Endothelial cell (in vitro differentiated cells): ENCODE results near the gene UGT1A9. TPM values are rescaled to one million over a fixed set of nuclear protein-coding genes. Genes with fewer than 3 reads are reported as not detected.
"Not testable (repeated sequence)": the region's sequence is repeated elsewhere in the genome, so short reads cannot be mapped to it uniquely, and the experiment has no call there.

ENCODE experiments used
- DNase-seq: peaks from one replicate; pipeline ENCODE4 v3.0.0; 2021; ENCODE audit warnings: low spot score
- H3K27ac Mint-ChIP-seq: one replicate; pipeline ENCODE4 v1.8.0; 2021; ENCODE audit warnings: mixed read lengths, inconsistent platforms; ENCODE audit not compliant: unreplicated experiment
- H3K27me3 Mint-ChIP-seq: one replicate; pipeline ENCODE4 v1.8.0; 2021; ENCODE audit warnings: mild to moderate bottlenecking, moderate library complexity, mixed read lengths, inconsistent platforms; ENCODE audit not compliant: unreplicated experiment
- H3K36me3 Mint-ChIP-seq: one replicate; pipeline ENCODE4 v1.8.0; 2021; ENCODE audit warnings: mild to moderate bottlenecking, low read depth, mixed read lengths, inconsistent platforms; ENCODE audit not compliant: unreplicated experiment
- H3K4me1 Mint-ChIP-seq: one replicate; pipeline ENCODE4 v1.8.0; 2021; ENCODE audit warnings: mild to moderate bottlenecking, mixed read lengths, inconsistent platforms; ENCODE audit not compliant: unreplicated experiment
- H3K4me3 Mint-ChIP-seq: one replicate; pipeline ENCODE4 v1.8.0; 2021; ENCODE audit warnings: mild to moderate bottlenecking, mixed read lengths, inconsistent platforms; ENCODE audit not compliant: unreplicated experiment
- H3K9me3 Mint-ChIP-seq: one replicate; pipeline ENCODE4 v1.8.0; 2021; ENCODE audit warnings: mixed read lengths, inconsistent platforms; ENCODE audit not compliant: unreplicated experiment
- CTCF ChIP-seq: fragments of 200-600 bp; sonication (generic); IDR thresholded peaks from one replicate; pipeline ENCODE4 v1.5.0; 2021; ENCODE audit warnings: antibody characterized with exemption; ENCODE audit not compliant: unreplicated experiment
- long read RNA-seq: library from polyadenylated mRNA; unstranded; transcript quantifications from one replicate; pipeline ENCODE4 v2.0.0, GENCODE V29; 2020; ENCODE audit not compliant: unreplicated experiment
- total RNA-seq: library from RNA; stranded (reverse); fragmentation: NEBNext Ultra II Directional; extraction: Animal tissue kit (Norgen Biotek cat#: 25700); gene quantifications from one replicate; pipeline ENCODE4 v1.2.1, GENCODE V29; 2021; ENCODE audit not compliant: unreplicated experiment

Gene UGT1A9
- total RNA-seq, result not detected
- long read RNA-seq, result 0 reads

- Mint-ChIP-seq H3K9me3 (no peaks in the 10 kb centered on the region), H3K4me3 (no peak within 1 kb of the TSS), H3K27ac (no peak within 1 kb of the TSS), H3K36me3 (no peaks in the 10 kb centered on the region), H3K27me3 (no peaks in the 10 kb centered on the region), H3K4me1 (no peaks in the 10 kb centered on the region)
- TF ChIP-seq CTCF, result no peak
- DNase-seq, result no peak
Measured at GRCh38 chr2:233671290-233672161, at the start of gene UGT1A9. Gene UGT1A9, plus strand, starts transcription at chr2:233671898. Its CDS starts 37 bp downstream, at chr2:233671935.

GRCh38 chr2:233627331-233628025 is 44.2 kb upstream of the UGT1A9 start:
- Mint-ChIP-seq H3K4me3 (no peak overlapping the region), H3K27me3 (peaks cover 1% of the 10 kb centered on the region), H3K9me3 (no peaks in the 10 kb centered on the region), H3K4me1 (no peaks in the 10 kb centered on the region), H3K36me3 (no peaks in the 10 kb centered on the region), H3K27ac (no peak overlapping the region)
- DNase-seq, result no peak
- no peak for TF ChIP-seq CTCF

GRCh38 chr2:233636306-233636705 is 35.4 kb upstream of the UGT1A9 start, which contains the start of gene UGT1A10:
Gene UGT1A10, plus strand, starts transcription at chr2:233636448. Its CDS starts 75 bp downstream, at chr2:233636523.
- not testable (repeated sequence) for DNase-seq, H3K4me1 Mint-ChIP-seq, H3K36me3 Mint-ChIP-seq, H3K27ac Mint-ChIP-seq, H3K27me3 Mint-ChIP-seq, H3K4me3 Mint-ChIP-seq, H3K9me3 Mint-ChIP-seq

- H3K9me3 Mint-ChIP-seq, result no peaks in the 10 kb centered on the region
- no peak overlapping the region for H3K4me3 Mint-ChIP-seq
- H3K36me3 Mint-ChIP-seq, result no peaks in the 10 kb centered on the region
- peaks cover 2% of the 10 kb centered on the region for H3K27me3 Mint-ChIP-seq
- no peak for TF ChIP-seq CTCF
- no peak overlapping the region for H3K27ac Mint-ChIP-seq
- no peaks in the 10 kb centered on the region for H3K4me1 Mint-ChIP-seq
- no peak for DNase-seq
Measured at GRCh38 chr2:233638836-233639235, 32.9 kb upstream of the UGT1A9 start.

- no peaks in the 10 kb centered on the region for H3K9me3 Mint-ChIP-seq
Measured at GRCh38 chr2:233639860-233640259, 31.8 kb upstream of the UGT1A9 start.

More at GRCh38 chr2:233639860-233640259, 31.8 kb upstream of the UGT1A9 start:
- H3K4me1 Mint-ChIP-seq, result no peaks in the 10 kb centered on the region
- H3K27me3 Mint-ChIP-seq, result no peaks in the 10 kb centered on the region
- H3K4me3 Mint-ChIP-seq, result no peak overlapping the region
- H3K27ac Mint-ChIP-seq, result no peak overlapping the region
- no peak for TF ChIP-seq CTCF
- DNase-seq, result no peak
- no peaks in the 10 kb centered on the region for H3K36me3 Mint-ChIP-seq
